Ovary (tissue), 9 donors: ENCODE measurements around the gene P3H2. TPM values are rescaled to one million over a fixed set of nuclear protein-coding genes. Genes with fewer than 3 reads are reported as not detected.

ENCODE experiments used
- DNase-seq, 5 donors: peaks; one replicate each; pipeline ENCODE4 v3.0.0-alpha.2; 2019 to 2020
- H3K27ac ChIP-seq, 2 donors: fragments of 200-600 bp; one replicate each; pipeline versions ENCODE4 v1.5.1 to v1.8.0; 2019 to 2022
- H3K27me3 ChIP-seq: fragments of 200-600 bp; one replicate; pipeline ENCODE4 v1.8.0; 2022
- H3K36me3 ChIP-seq: fragments of 200-600 bp; sonication (generic); one replicate; pipeline ENCODE4 v1.5.1; 2019
- H3K4me1 ChIP-seq: one replicate; pipeline ENCODE4 v1.8.1; 2013; ENCODE audit warnings: mild to moderate bottlenecking, moderate library complexity; ENCODE audit not compliant: insufficient read depth
- H3K4me3 ChIP-seq: fragments of 200-600 bp; sonication (generic); one replicate; pipeline ENCODE4 v1.5.1; 2017
- H3K9me3 ChIP-seq, 2 donors: fragments of 200-600 bp in 1 of 2; sonication (generic) in 1 of 2; one replicate each; pipeline versions ENCODE4 v1.5.1 to v1.8.1; 2013 to 2019; ENCODE audit warnings: mild to moderate bottlenecking in 1 of 2, moderate library complexity in 1 of 2
- CTCF ChIP-seq, 3 donors: fragments of 450-650 bp in 2 of 3; fragments of 200-600 bp in 1 of 3; IDR thresholded peaks; one replicate each; pipeline versions ENCODE4 v1.5.1 to v1.8.0; 2016 to 2022; ENCODE audit warnings: antibody characterized with exemption in 3 of 3, mild to moderate bottlenecking in 1 of 3
- EP300 ChIP-seq: sonication (generic); formaldehyde crosslinking; IDR thresholded peaks from one replicate; pipeline ENCODE4 v1.6.1; 2017; ENCODE audit warnings: antibody characterized with exemption
- POLR2A ChIP-seq: fragments of 450-650 bp; IDR thresholded peaks from one replicate; pipeline ENCODE4 v1.6.1; 2017; ENCODE audit warnings: antibody characterized with exemption, mild to moderate bottlenecking, moderate library complexity
- WGBS, 3 donors: extraction: QIAGEN DNeasy Blood & Tissue Kit in 1 of 3; methylation state at CpG; one replicate each; pipeline versions ENCODE4 v1.1.5 to v1.1.7; 2013 to 2017; 5-methylcytosine and 5-hydroxymethylcytosine counted together
- intact Hi-C, 4 donors: fragments of 100-400 bp; cut with DNase I; formaldehyde crosslinking; loops; one replicate each; pipeline versions ENCODE4 v1.11.0 to v1.15.1; 2022 to 2023
- polyA plus RNA-seq, 2 donors: library from polyadenylated mRNA; stranded (reverse); fragments of 200-250 nt in 1 of 2; fragments of 350-450 nt in 1 of 2; fragmentation: Illumina TruSeq in 1 of 2; extraction: RNeasy Lipid Tissue Mini Kit (QIAGEN cat#74804) in 1 of 2; gene quantifications; one replicate each; pipeline ENCODE4 v1.2.3, GENCODE V29; 2013 to 2014
- total RNA-seq, 7 donors: library from RNA; depleted of rRNA in 2 of 7; stranded (reverse); fragments of >200 nt in 2 of 7; fragmentation: NEBNext Ultra II Directional in 3 of 7; extraction: Animal tissue kit (Norgen Biotek cat#: 25700) in 3 of 7; gene quantifications; one replicate each; pipeline versions ENCODE4 v1.1.0 to v1.2.4, GENCODE V29; 2016 to 2023
- donor health status: DM: no; HTN: no; CAD: no; lungs with moderate emphysema.
- donor health status: DM: no; HTN: no; CAD: no.
- donor health status: Bipolar disorder and iron deficiency.
- donor health status: DM: yes; HTN: yes; CAD: no.
- donor health status: DM: no; HTN: no; CAD: no.
- donor health status: DM: yes; HTN: yes; CAD: no.

Gene P3H2
- total and polyA plus RNA-seq, 9 donors: 10.6 to 359 (median 22.8) TPM

GRCh38 chr3:190016966-190017365, 103.7 kb downstream of the P3H2 start:
- H3K4me3 ChIP-seq: no peak overlapping the region
- H3K27ac ChIP-seq: no peak overlapping the region
- H3K9me3 ChIP-seq: no peaks in the 10 kb centered on the region
- TF ChIP-seq CTCF (IDR thresholded peaks at IDR 0.05) (no peak), EP300 (no peak), POLR2A (no peak)
- H3K36me3 ChIP-seq: no peaks in the 10 kb centered on the region
- H3K4me1 ChIP-seq: no peaks in the 10 kb centered on the region
- intact Hi-C loops: no loop called here
- no peak for DNase-seq
- no peaks in the 10 kb centered on the region for H3K27me3 ChIP-seq

GRCh38 chr3:190014940-190015339, 105.8 kb downstream of the P3H2 start:
- WGBS, 3 donors: 92 to 94% (median 94%) methylated on average over 2 of the region's 2 CpGs
- no peak for DNase-seq
- H3K4me1 ChIP-seq: no peaks in the 10 kb centered on the region
- no peak overlapping the region for H3K27ac ChIP-seq
- intact Hi-C loops: no loop called here
- H3K36me3 ChIP-seq: no peaks in the 10 kb centered on the region
- H3K9me3 ChIP-seq: no peaks in the 10 kb centered on the region
- no peak overlapping the region for H3K4me3 ChIP-seq
- TF ChIP-seq CTCF (IDR thresholded peaks at IDR 0.05) (no peak), POLR2A (no peak), EP300 (no peak)
- no peaks in the 10 kb centered on the region for H3K27me3 ChIP-seq

GRCh38 chr3:190013943-190014924, 106.5 kb downstream of the P3H2 start:
- DNase-seq: no peak
- no peak for TF ChIP-seq EP300
- H3K27me3 ChIP-seq: no peaks in the 10 kb centered on the region
- no peaks in the 10 kb centered on the region for H3K9me3 ChIP-seq
- H3K27ac ChIP-seq: no peak overlapping the region
- no peak overlapping the region for H3K4me3 ChIP-seq
- H3K4me1 ChIP-seq: no peaks in the 10 kb centered on the region
- H3K36me3 ChIP-seq: no peaks in the 10 kb centered on the region
- 92 to 97% (median 95%) methylated on average over 7 of the region's 7 CpGs for WGBS, 3 donors
- intact Hi-C loops: no loop called here

GRCh38 chr3:190012784-190013183, 107.9 kb downstream of the P3H2 start:
- Histone ChIP-seq H3K36me3 (no peaks in the 10 kb centered on the region), H3K4me1 (no peaks in the 10 kb centered on the region), H3K27me3 (no peaks in the 10 kb centered on the region), H3K4me3 (no peak overlapping the region), H3K9me3 (no peaks in the 10 kb centered on the region), H3K27ac (no peak overlapping the region)
- no peak for TF ChIP-seq EP300
- no peak for TF ChIP-seq CTCF (IDR thresholded peaks at IDR 0.05)
- no peak for TF ChIP-seq POLR2A
- intact Hi-C loops: no loop called here
- WGBS, 3 donors: 89 to 93% (median 90%) methylated on average over 6 of the region's 6 CpGs
- no peak for DNase-seq

GRCh38 chr3:190012314-190012782, 108.3 kb downstream of the P3H2 start:
- Histone ChIP-seq H3K36me3 (no peaks in the 10 kb centered on the region), H3K27me3 (no peaks in the 10 kb centered on the region), H3K9me3 (no peaks in the 10 kb centered on the region), H3K4me3 (no peak overlapping the region), H3K27ac (no peak overlapping the region), H3K4me1 (no peaks in the 10 kb centered on the region)
- WGBS, 3 donors: 52 to 68% (median 57%) methylated on average over 4 of the region's 4 CpGs
- intact Hi-C loops: no loop called here
- TF ChIP-seq CTCF (IDR thresholded peaks at IDR 0.05) (no peak), EP300 (no peak), POLR2A (no peak)
- no peak for DNase-seq
